Activated T-cell treated with anti-CD3 and anti-CD28 coated beads for 24 hours (primary cell): ENCODE measurements around the gene GCNT2.
A peak's percentile ranks its signal among the peaks of the same experiment; 100 is the strongest.
"Not testable (repeated sequence)": the region's sequence is repeated elsewhere in the genome, so short reads cannot be mapped to it uniquely, and the experiment has no call there.

ENCODE experiments used
- DNase-seq: peaks from one replicate; pipeline ENCODE4 v3.0.0-alpha.2; 2020; ENCODE audit warnings: low read depth

The GCNT2 gene

GRCh38 chr6:10521104-10521808, at the start of gene GCNT2:
Gene GCNT2 (plus strand): TSS chr6:10521351. CDS start chr6:10528912, 7,561 bp downstream.
- DNase-seq, result no peak

- no peak for DNase-seq
Observed at GRCh38 chr6:10472634-10473033, 48.5 kb upstream of the GCNT2 start.

GRCh38 chr6:10478187-10479040, 42.7 kb upstream of the GCNT2 start:
- DNase-seq, result no peak

GRCh38 chr6:10479939-10480700, 41.0 kb upstream of the GCNT2 start:
- DNase-seq, result no peak

GRCh38 chr6:10481101-10481500, 40.0 kb upstream of the GCNT2 start:
- no peak for DNase-seq

GRCh38 chr6:10482636-10483257, 38.4 kb upstream of the GCNT2 start:
- no peak for DNase-seq

- no peak for DNase-seq
Observed at GRCh38 chr6:10484912-10485311, 36.2 kb upstream of the GCNT2 start.

- no peak for DNase-seq
Observed at GRCh38 chr6:10485406-10485805, 35.7 kb upstream of the GCNT2 start.

- DNase-seq, result no peak
Observed at GRCh38 chr6:10486215-10486614, 34.9 kb upstream of the GCNT2 start.

- not testable (repeated sequence) for DNase-seq
Observed at GRCh38 chr6:10486944-10487588, 34.1 kb upstream of the GCNT2 start.

- DNase-seq, result no peak
Observed at GRCh38 chr6:10487668-10488327, 33.4 kb upstream of the GCNT2 start.

- no peak for DNase-seq
Observed at GRCh38 chr6:10491463-10491862, 29.7 kb upstream of the GCNT2 start.

- DNase-seq, result not testable (repeated sequence)
Observed at GRCh38 chr6:10491905-10492304, 29.2 kb upstream of the GCNT2 start.

- no peak for DNase-seq
Observed at GRCh38 chr6:10495029-10495428, 26.1 kb upstream of the GCNT2 start.

- no peak for DNase-seq
Observed at GRCh38 chr6:10505529-10505928, 15.6 kb upstream of the GCNT2 start.

- DNase-seq, result no peak
Observed at GRCh38 chr6:10507298-10507697, 13.9 kb upstream of the GCNT2 start.

- DNase-seq, result no peak
Observed at GRCh38 chr6:10507715-10508114, 13.4 kb upstream of the GCNT2 start.

- DNase-seq, result peak; percentile 26
Observed at GRCh38 chr6:10510592-10511367, 10.4 kb upstream of the GCNT2 start.

GRCh38 chr6:10511477-10511876, 9.7 kb upstream of the GCNT2 start:
- DNase-seq, result no peak

GRCh38 chr6:10513544-10513943, 7.6 kb upstream of the GCNT2 start:
- DNase-seq, result no peak
